CD4-positive, alpha-beta memory T cell (primary cell): Measurements from ENCODE around the gene APBB1. TPM values are rescaled to one million over a fixed set of nuclear protein-coding genes. Genes with fewer than 3 reads are reported as not detected.

Experiments used
- CTCF ChIA-PET: fragments of 350-600 bp; sonication (Branson Sonifier 250); formaldehyde crosslinking; loops from one replicate; lab custom pipeline; 2021; ENCODE audit warnings: inconsistent platforms; ENCODE audit not compliant: partially characterized antibody; lab: Charles Lee
- POLR2A ChIA-PET: fragments of 350-600 bp; sonication (Branson Sonifier 250); formaldehyde crosslinking; loops from one replicate; lab custom pipeline; 2021; ENCODE audit not compliant: partially characterized antibody; lab: Charles Lee
- DNase-seq, 5 donors: peaks; one replicate each; pipeline versions ENCODE4 v3.0.0 to v3.0.0-alpha.2; 2020 to 2022; ENCODE audit warnings: mixed read lengths in 1 of 5
- H3K27ac ChIP-seq: one replicate; pipeline ENCODE4 v1.7.0; 2013; ENCODE audit warnings: low read depth, low read length
- H3K27me3 ChIP-seq: 2 replicates; pipeline ENCODE4 v1.7.0; 2013; ENCODE audit warnings: mild to moderate bottlenecking, low read length, moderate library complexity; ENCODE audit not compliant: insufficient read depth
- H3K36me3 ChIP-seq: 2 replicates; pipeline ENCODE4 v1.7.0; 2013; ENCODE audit warnings: mild to moderate bottlenecking, low read length, moderate library complexity; ENCODE audit not compliant: insufficient read depth
- H3K4me1 ChIP-seq: 2 replicates; pipeline ENCODE4 v1.7.0; 2013; ENCODE audit warnings: mild to moderate bottlenecking, low read length, moderate library complexity; ENCODE audit not compliant: insufficient read depth
- H3K4me3 ChIP-seq, 2 donors: one replicate each; pipeline ENCODE4 v1.7.0; 2013; ENCODE audit warnings: low read length in 2 of 2, mild to moderate bottlenecking in 1 of 2
- H3K9me3 ChIP-seq, 2 donors: one replicate each; pipeline ENCODE4 v1.7.0; 2013; ENCODE audit warnings: low read length in 2 of 2, control low read depth in 1 of 2; ENCODE audit not compliant: control insufficient read depth in 1 of 2
- H3K27ac Mint-ChIP-seq, 7 donors: one replicate each; pipeline ENCODE4 v1.8.0; 2020 to 2021; ENCODE audit warnings: mixed read lengths in 7 of 7, mild to moderate bottlenecking in 6 of 7, inconsistent platforms in 3 of 7, moderate library complexity in 3 of 7
- H3K27me3 Mint-ChIP-seq, 2 donors: one replicate each; pipeline ENCODE4 v1.8.0; 2020 to 2021; ENCODE audit warnings: mixed read lengths in 2 of 2
- H3K36me3 Mint-ChIP-seq, 2 donors: one replicate each; pipeline ENCODE4 v1.8.0; 2020 to 2021; ENCODE audit warnings: mixed read lengths in 2 of 2, inconsistent platforms in 1 of 2, mild to moderate bottlenecking in 1 of 2
- H3K4me1 Mint-ChIP-seq, 4 donors: one replicate each; pipeline ENCODE4 v1.8.0; 2020 to 2021; ENCODE audit warnings: mixed read lengths in 4 of 4, mild to moderate bottlenecking in 1 of 4
- H3K4me3 Mint-ChIP-seq, 8 donors: one replicate each; pipeline ENCODE4 v1.8.0; 2020 to 2021; ENCODE audit warnings: mixed read lengths in 8 of 8, mild to moderate bottlenecking in 7 of 8, moderate library complexity in 6 of 8, inconsistent platforms in 3 of 8
- H3K9me3 Mint-ChIP-seq, 8 donors: one replicate each; pipeline ENCODE4 v1.8.0; 2020 to 2021; ENCODE audit warnings: mixed read lengths in 8 of 8, mild to moderate bottlenecking in 5 of 8, inconsistent platforms in 3 of 8, moderate library complexity in 1 of 8
- intact Hi-C: fragments of 100-400 bp; cut with micrococcal nuclease; formaldehyde crosslinking; loops from one replicate; pipeline ENCODE4 v1.15.1; 2023
- polyA plus RNA-seq, 2 donors: library from polyadenylated mRNA; unstranded; fragments of 300-500 nt; fragmentation: Illumina TruSeq; gene quantifications; one replicate each; pipeline ENCODE4 v1.2.3, GENCODE V29; 2021
- total RNA-seq, 2 experiments: library from RNA; stranded (reverse); gene quantifications; one replicate each; pipeline ENCODE4 v1.2.3, GENCODE V29; 2021

Gene APBB1
- total and polyA plus RNA-seq, 4 experiments from 2014 or later = 84.7 to 107 (median 93.4) TPM

- ChIA-PET POLR2A (no interaction called here), CTCF (interaction anchor here (1.0 to 6.2 kb wide), 7 partner anchors 8 to 76 kb away, joined by 3 to 49 read pairs (median 4); partner anchors contain the start of gene HPX)
- Mint-ChIP-seq H3K36me3 (peaks cover 25 to 28% of the 10 kb centered on the region in 2 donors), H3K9me3 (no peaks in the 10 kb centered on the region), H3K4me3 (no peak overlapping the region), H3K4me1 (no peaks in the 10 kb centered on the region), H3K27ac (no peak overlapping the region), H3K27me3 (no peaks in the 10 kb centered on the region)
- peaks cover 17% of the 10 kb centered on the region for H3K36me3 ChIP-seq
- no peaks in the 10 kb centered on the region for H3K9me3 ChIP-seq
- no peaks in the 10 kb centered on the region for H3K4me1 ChIP-seq
- intact Hi-C loops = no loop called here
- no peak overlapping the region for H3K27ac ChIP-seq
- no peak for DNase-seq
- no peak overlapping the region for H3K4me3 ChIP-seq
- H3K27me3 ChIP-seq = no peaks in the 10 kb centered on the region
These were observed 34.3 kb upstream of the APBB1 start for GRCh38 chr11:6453152-6453551.

- no peaks in the 10 kb centered on the region for H3K4me1 Mint-ChIP-seq
- Histone ChIP-seq H3K4me3 (no peak overlapping the region), H3K27ac (no peak overlapping the region), H3K36me3 (peaks cover 14% of the 10 kb centered on the region), H3K27me3 (no peaks in the 10 kb centered on the region), H3K4me1 (no peaks in the 10 kb centered on the region), H3K9me3 (no peaks in the 10 kb centered on the region)
- no peak overlapping the region for H3K27ac Mint-ChIP-seq
- H3K9me3 Mint-ChIP-seq = no peaks in the 10 kb centered on the region
- peaks cover 24 to 28% of the 10 kb centered on the region in 2 donors for H3K36me3 Mint-ChIP-seq
- no peak overlapping the region for H3K4me3 Mint-ChIP-seq
- no peaks in the 10 kb centered on the region for H3K27me3 Mint-ChIP-seq
- ChIA-PET POLR2A (no interaction called here), CTCF (interaction anchor here (1.0 to 6.2 kb wide), 6 partner anchors 7 to 90 kb away, joined by 3 to 49 read pairs (median 6); partner anchors contain the start of gene HPX)
- intact Hi-C loops = no loop called here
- no peak for DNase-seq
These were observed 33.3 kb upstream of the APBB1 start for GRCh38 chr11:6452219-6452618.

DNA sequence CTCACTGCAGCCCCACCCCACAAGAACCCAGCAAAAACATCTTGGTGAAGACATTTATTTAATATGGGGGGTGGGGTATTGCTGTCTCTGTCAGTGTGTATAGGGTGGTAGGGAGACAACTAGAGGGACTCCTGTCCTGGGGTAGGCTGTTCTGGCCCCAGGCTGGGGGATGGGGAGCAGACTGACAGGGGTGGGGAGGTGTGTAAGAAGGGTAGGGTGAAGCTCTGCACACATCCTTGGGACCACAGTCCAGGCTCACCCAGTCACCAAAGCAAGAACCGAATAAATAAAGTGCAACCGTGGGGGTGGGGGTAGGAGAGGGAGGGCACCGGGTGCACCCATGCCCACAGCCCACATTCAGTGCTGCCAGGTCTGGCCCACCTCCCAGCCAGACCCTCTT, 29.7 kb upstream of the APBB1 start:
- H3K27me3 ChIP-seq = no peaks in the 10 kb centered on the region
- H3K27ac Mint-ChIP-seq = no peak overlapping the region
- H3K27ac ChIP-seq = no peak overlapping the region
- no peaks in the 10 kb centered on the region for H3K9me3 ChIP-seq
- intact Hi-C loops = loop anchor here (10.0 kb wide), 1 partner anchor 194 kb away; the partner anchor contains the start of gene CCKBR
- ChIA-PET CTCF (interaction anchor here (3.2 to 17.0 kb wide), 2 partner anchors 10 to 67 kb away, joined by 14 to 1014 read pairs; partner anchors contain the start of gene SMPD1), POLR2A (no interaction called here)
- no peaks in the 10 kb centered on the region for H3K9me3 Mint-ChIP-seq
- peaks cover 6% of the 10 kb centered on the region for H3K36me3 ChIP-seq
- H3K4me3 Mint-ChIP-seq = no peak overlapping the region
- H3K4me3 ChIP-seq = no peak overlapping the region
- H3K4me1 Mint-ChIP-seq = no peaks in the 10 kb centered on the region
- no peaks in the 10 kb centered on the region for H3K27me3 Mint-ChIP-seq
- no peak for DNase-seq
- peaks cover 6 to 9% of the 10 kb centered on the region in 2 donors for H3K36me3 Mint-ChIP-seq
- H3K4me1 ChIP-seq = no peaks in the 10 kb centered on the region

DNA sequence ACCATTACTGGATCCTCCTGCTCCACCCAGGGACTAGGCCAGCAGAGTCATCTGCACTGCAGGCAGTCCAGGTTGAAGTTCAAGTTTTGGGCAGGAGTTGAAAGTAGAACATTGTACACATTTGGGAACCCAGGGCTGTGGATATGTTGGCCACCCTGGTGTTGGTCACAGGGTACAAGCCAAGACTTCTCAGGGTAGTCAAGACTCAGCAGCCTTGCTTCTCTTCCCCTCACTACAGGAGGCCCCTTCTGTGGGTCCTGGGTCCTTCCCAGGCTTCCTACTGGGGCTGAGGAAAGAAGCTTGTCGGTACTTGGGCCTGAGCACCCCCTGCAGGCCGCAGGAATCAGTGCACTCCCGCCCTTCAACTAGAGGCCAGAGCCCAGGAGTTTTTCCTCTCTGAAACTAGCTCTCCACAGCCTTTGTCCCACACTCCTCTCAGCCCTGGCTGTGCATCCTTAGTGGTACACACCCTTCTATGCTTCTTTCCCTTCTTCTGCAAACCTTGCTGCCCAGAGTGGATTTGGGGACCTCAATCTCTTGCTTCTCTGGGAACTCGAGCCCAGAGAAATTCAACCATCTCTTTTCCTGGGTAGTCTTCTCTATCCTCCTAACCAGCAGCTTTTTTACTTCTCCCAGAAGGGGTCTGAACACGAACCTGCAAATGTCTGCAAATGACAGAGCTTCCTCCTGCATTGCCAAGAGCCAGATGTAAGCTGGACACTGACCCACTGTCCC, 24.5 kb upstream of the APBB1 start:
- Mint-ChIP-seq H3K4me1 (no peaks in the 10 kb centered on the region), H3K36me3 (no peaks in the 10 kb centered on the region), H3K27me3 (no peaks in the 10 kb centered on the region), H3K27ac (no peak overlapping the region), H3K4me3 (no peak overlapping the region), H3K9me3 (no peaks in the 10 kb centered on the region)
- Histone ChIP-seq H3K4me3 (no peak overlapping the region), H3K27ac (no peak overlapping the region), H3K27me3 (no peaks in the 10 kb centered on the region), H3K9me3 (no peaks in the 10 kb centered on the region), H3K4me1 (peaks cover 18% of the 10 kb centered on the region), H3K36me3 (no peaks in the 10 kb centered on the region)
- peak; percentile 53 to 58 (median 57) for DNase-seq
- ChIA-PET POLR2A (interaction anchor here (0.8 to 3.2 kb wide), 9 partner anchors 24 to 80 kb away, joined by 3 to 50 read pairs (median 4); partner anchors contain the start of genes APBB1 and SMPD1), CTCF (interaction anchor here (0.9 to 17.0 kb wide), 41 partner anchors 9 to 315 kb away, joined by 3 to 1014 read pairs (median 5); partner anchors contain the start of genes APBB1, ARFIP2, DNHD1 and SMPD1)
- intact Hi-C loops = loop anchor here (1.0 to 10.0 kb wide), 4 partner anchors 41 to 189 kb away; partner anchors contain the start of gene CCKBR

GRCh38 chr11:6442441-6442840, 23.5 kb upstream of the APBB1 start:
- Histone ChIP-seq H3K4me3 (no peak overlapping the region), H3K36me3 (no peaks in the 10 kb centered on the region), H3K4me1 (peaks cover 28% of the 10 kb centered on the region), H3K9me3 (no peaks in the 10 kb centered on the region), H3K27me3 (no peaks in the 10 kb centered on the region), H3K27ac (no peak overlapping the region)
- no peaks in the 10 kb centered on the region for H3K27me3 Mint-ChIP-seq
- no peaks in the 10 kb centered on the region for H3K9me3 Mint-ChIP-seq
- no peaks in the 10 kb centered on the region for H3K4me1 Mint-ChIP-seq
- intact Hi-C loops = loop anchor here (10.0 kb wide), 1 partner anchor 188 kb away; the partner anchor contains the start of gene CCKBR
- no peaks in the 10 kb centered on the region for H3K36me3 Mint-ChIP-seq
- POLR2A ChIA-PET = interaction anchor here (2.5 to 3.2 kb wide), 2 partner anchors 40 to 63 kb away, joined by 8 to 50 read pairs; no protein-coding TSS in a partner anchor
- H3K27ac Mint-ChIP-seq = no peak overlapping the region
- CTCF ChIA-PET = interaction anchor here (0.6 to 17.0 kb wide), 15 partner anchors 8 to 79 kb away, joined by 3 to 1014 read pairs (median 17); partner anchors contain the start of genes APBB1, ARFIP2, SMPD1 and TIMM10B
- no peak for DNase-seq
- H3K4me3 Mint-ChIP-seq = no peak overlapping the region

GRCh38 chr11:6440906-6441358, 22.0 kb upstream of the APBB1 start, which contains the start of gene HPX:
Gene HPX, minus strand, starts transcription at chr11:6440987. Its CDS starts 24 bp downstream, at chr11:6440963.
- H3K4me3 ChIP-seq = no peak within 1 kb of the TSS
- H3K4me3 Mint-ChIP-seq = no peak within 1 kb of the TSS
- no peaks in the 10 kb centered on the region for H3K36me3 Mint-ChIP-seq
- ChIA-PET CTCF (interaction anchor here (0.8 to 17.0 kb wide), 12 partner anchors 11 to 264 kb away, joined by 3 to 1014 read pairs (median 4); partner anchors contain the start of genes APBB1 and SMPD1), POLR2A (interaction anchor here (1.5 kb wide), 1 partner anchor 62 kb away, joined by 5 read pairs; no protein-coding TSS in a partner anchor)
- DNase-seq = no peak
- intact Hi-C loops = loop anchor here (10.0 kb wide), 1 partner anchor 186 kb away; the partner anchor contains the start of gene CCKBR
- no peak within 1 kb of the TSS for H3K27ac ChIP-seq
- H3K27me3 ChIP-seq = no peaks in the 10 kb centered on the region
- no peaks in the 10 kb centered on the region for H3K27me3 Mint-ChIP-seq
- no peaks in the 10 kb centered on the region for H3K9me3 Mint-ChIP-seq
- H3K27ac Mint-ChIP-seq = no peak within 1 kb of the TSS
- H3K9me3 ChIP-seq = no peaks in the 10 kb centered on the region
- H3K36me3 ChIP-seq = no peaks in the 10 kb centered on the region
- peaks cover 34% of the 10 kb centered on the region for H3K4me1 ChIP-seq
- no peaks in the 10 kb centered on the region for H3K4me1 Mint-ChIP-seq
